GM23248 (cell line): ENCODE data around the gene SMARCD1. TPM values are rescaled to one million over a fixed set of nuclear protein-coding genes. Genes with fewer than 3 reads are reported as not detected.

ENCODE experiments used
- DNase-seq: peaks from one replicate; pipeline ENCODE4 v3.0.0-alpha.2; 2015
- H2AFZ ChIP-seq: fragments of 200-600 bp; sonication (generic); 2 replicates; pipeline ENCODE4 v1.6.1; 2016; ENCODE audit warnings: antibody characterized with exemption
- H3F3A ChIP-seq: fragments of 200-600 bp; sonication (generic); 2 replicates; pipeline ENCODE4 v1.6.1; 2016; ENCODE audit warnings: mild to moderate bottlenecking, antibody characterized with exemption, mixed run types; ENCODE audit not compliant: insufficient read depth
- H3K27ac ChIP-seq: fragments of 200-600 bp; sonication (generic); 2 replicates; pipeline ENCODE4 v1.5.1; 2016; ENCODE audit warnings: mild to moderate bottlenecking
- H3K27me3 ChIP-seq: fragments of 200-600 bp; sonication (generic); replicated peaks from 2 replicates; pipeline ENCODE4 v1.6.1; 2016; ENCODE audit warnings: mild to moderate bottlenecking; ENCODE audit not compliant: insufficient read depth
- H3K36me3 ChIP-seq: fragments of 200-600 bp; sonication (generic); 2 replicates; pipeline ENCODE4 v1.6.1; 2016; ENCODE audit warnings: low read depth, mild to moderate bottlenecking
- H3K4me1 ChIP-seq: fragments of 200-600 bp; sonication (generic); 2 replicates; pipeline ENCODE4 v1.6.1; 2016; ENCODE audit warnings: mild to moderate bottlenecking; ENCODE audit not compliant: insufficient read depth
- H3K4me2 ChIP-seq: fragments of 200-600 bp; sonication (generic); one replicate; pipeline ENCODE4 v1.6.1; 2016; ENCODE audit warnings: mild to moderate bottlenecking; ENCODE audit not compliant: unreplicated experiment
- H3K4me3 ChIP-seq: fragments of 200-600 bp; sonication (generic); 2 replicates; pipeline ENCODE4 v1.5.1; 2016; ENCODE audit warnings: mild to moderate bottlenecking
- H3K79me2 ChIP-seq: fragments of 200-600 bp; sonication (generic); 2 replicates; pipeline ENCODE4 v1.6.1; 2016; ENCODE audit warnings: mild to moderate bottlenecking; ENCODE audit not compliant: insufficient read depth
- H3K9ac ChIP-seq: fragments of 200-600 bp; sonication (generic); 2 replicates; pipeline ENCODE4 v1.6.1; 2016; ENCODE audit warnings: mild to moderate bottlenecking
- H3K9me2 ChIP-seq: fragments of 200-600 bp; sonication (generic); 2 replicates; pipeline ENCODE4 v1.6.1; 2016; ENCODE audit warnings: mixed run types, mild to moderate bottlenecking, moderate library complexity; ENCODE audit not compliant: insufficient read depth
- H3K9me3 ChIP-seq: fragments of 200-600 bp; sonication (generic); one replicate; pipeline ENCODE4 v1.6.1; 2017; ENCODE audit warnings: low read depth
- H4K20me1 ChIP-seq: fragments of 200-600 bp; sonication (generic); 2 replicates; pipeline ENCODE4 v1.6.0; 2016; ENCODE audit not compliant: insufficient read depth
- EZH2 ChIP-seq: fragments of 200-600 bp; sonication (generic); IDR thresholded peaks from 2 replicates; pipeline ENCODE4 v1.6.1; 2018; ENCODE audit warnings: antibody characterized with exemption, mild to moderate bottlenecking; ENCODE audit not compliant: insufficient read depth, poor library complexity, severe bottlenecking
- EZH2phosphoT487 ChIP-seq: fragments of 200-600 bp; sonication (generic); IDR thresholded peaks from 2 replicates; pipeline ENCODE4 v1.6.1; 2018; ENCODE audit warnings: antibody characterized with exemption, moderate library complexity, mild to moderate bottlenecking, low read depth; ENCODE audit not compliant: insufficient read depth
- WGBS, 2 experiments: methylation state at CpG; one replicate each; pipeline ENCODE4 v1.1.6; 2015 to 2017; ENCODE audit warnings: low lambda C conversion rate in 2 of 2, low coverage in 1 of 2; ENCODE audit errors: missing lambda C conversion rate in 2 of 2; 5-methylcytosine and 5-hydroxymethylcytosine counted together
- in situ Hi-C: fragments of 300-500 bp; cut with MboI; formaldehyde crosslinking; loops from 2 replicates; pipeline ENCODE4 v1.15.0; 2020
- polyA plus RNA-seq: library from polyadenylated mRNA; unstranded; fragments of >200 nt; fragmentation: Nextera tagmentation; extraction: Ambion mirVana; gene quantifications from 2 replicates; pipeline ENCODE4 v1.2.1, GENCODE V29; 2016
- total RNA-seq: library from RNA; depleted of rRNA; stranded (reverse); fragments of >200 nt; shearing (Covaris generic); gene quantifications from 2 replicates; pipeline ENCODE4 v1.2.3, GENCODE V29; 2014

The SMARCD1 gene
- total and polyA plus RNA-seq, 2 experiments from 2014 or later: 6.4 to 41.9 TPM

GRCh38 chr12:50085615-50086072, 502 bp downstream of the SMARCD1 start:
- TF ChIP-seq EZH2 (no peak), EZH2phosphoT487 (no peak)
- in situ Hi-C loops: no loop called here
- Histone ChIP-seq H3F3A (peaks cover 39% of the 10 kb centered on the region), H3K27me3 (no peaks in the 10 kb centered on the region), H3K9me2 (no peaks in the 10 kb centered on the region), H3K4me3 (peak overlapping the region; percentile 90), H4K20me1 (no peaks in the 10 kb centered on the region), H3K4me1 (peaks cover 31% of the 10 kb centered on the region), H3K4me2 (peak overlapping the region; percentile 98), H2AFZ (peak overlapping the region; percentile 93; the same call in 1 of the 2 replicates), H3K27ac (peak overlapping the region; percentile 66; the same call in 1 of the 2 replicates), H3K9ac (peak overlapping the region; percentile 88), H3K79me2 (peaks cover 39% of the 10 kb centered on the region), H3K9me3 (no peaks in the 10 kb centered on the region), H3K36me3 (peaks cover 17% of the 10 kb centered on the region)
- DNase-seq: peak; percentile 42
- WGBS, 2 experiments: 0 to 1% methylated on average over 5 to 8 of the region's 8 CpGs

GRCh38 chr12:50086148-50086547, 1.0 kb downstream of the SMARCD1 start:
- DNase-seq: no peak

GRCh38 chr12:50087151-50087550, 2.0 kb downstream of the SMARCD1 start:
- in situ Hi-C loops: no loop called here
- 70 to 73% methylated on average over 9 of the region's 9 CpGs for WGBS, 2 experiments
- peak overlapping the region; percentile 82 for H3K27ac ChIP-seq

More at GRCh38 chr12:50086148-50086547, 1.0 kb downstream of the SMARCD1 start:
- Histone ChIP-seq H3K9ac (peak overlapping the region; percentile 88), H3K9me3 (no peaks in the 10 kb centered on the region), H3K4me1 (peaks cover 31% of the 10 kb centered on the region), H3K4me3 (peak overlapping the region; percentile 90), H3K4me2 (peak overlapping the region; percentile 98), H3K79me2 (peaks cover 39% of the 10 kb centered on the region), H3F3A (peaks cover 39% of the 10 kb centered on the region), H3K36me3 (peaks cover 17% of the 10 kb centered on the region), H4K20me1 (no peaks in the 10 kb centered on the region), H3K27me3 (no peaks in the 10 kb centered on the region), H3K27ac (no peak overlapping the region), H3K9me2 (no peaks in the 10 kb centered on the region), H2AFZ (no peak overlapping the region)
- in situ Hi-C loops: no loop called here
- 67 to 71% methylated on average over 5 of the region's 5 CpGs for WGBS, 2 experiments
- no peak for TF ChIP-seq EZH2phosphoT487
- TF ChIP-seq EZH2: no peak

GRCh38 chr12:50087995-50088394, 2.9 kb downstream of the SMARCD1 start:
- Histone ChIP-seq H3K36me3 (peaks cover 26% of the 10 kb centered on the region), H3K9me3 (no peaks in the 10 kb centered on the region), H3K79me2 (peaks cover 39% of the 10 kb centered on the region), H2AFZ (no peak overlapping the region), H3K4me3 (peak overlapping the region; percentile 32), H3K4me2 (peak overlapping the region; percentile 81), H3K27ac (peak overlapping the region; percentile 82), H3K9me2 (no peaks in the 10 kb centered on the region), H4K20me1 (no peaks in the 10 kb centered on the region), H3K27me3 (no peaks in the 10 kb centered on the region), H3K9ac (peak overlapping the region; percentile 64), H3K4me1 (peaks cover 31% of the 10 kb centered on the region), H3F3A (peaks cover 39% of the 10 kb centered on the region)
- no peak for TF ChIP-seq EZH2
- no peak for TF ChIP-seq EZH2phosphoT487
- in situ Hi-C loops: no loop called here
- 17 to 21% methylated on average over 3 of the region's 3 CpGs for WGBS, 2 experiments
- peak; percentile 91 for DNase-seq

More at GRCh38 chr12:50087151-50087550, 2.0 kb downstream of the SMARCD1 start:
- Histone ChIP-seq H3K36me3 (peaks cover 18% of the 10 kb centered on the region), H4K20me1 (no peaks in the 10 kb centered on the region), H3K4me1 (peaks cover 31% of the 10 kb centered on the region), H3K9me2 (no peaks in the 10 kb centered on the region), H2AFZ (no peak overlapping the region), H3K79me2 (peaks cover 39% of the 10 kb centered on the region), H3K9me3 (no peaks in the 10 kb centered on the region), H3F3A (peaks cover 39% of the 10 kb centered on the region), H3K27me3 (no peaks in the 10 kb centered on the region), H3K4me3 (no peak overlapping the region), H3K9ac (0 out of 2 replicates have a peak overlapping the region, but pooled peaks have one; percentile 38), H3K4me2 (no peak overlapping the region)
- DNase-seq: no peak
- no peak for TF ChIP-seq EZH2
- no peak for TF ChIP-seq EZH2phosphoT487
